HG03066 (cell line): ENCODE data around the gene DMD.

Experiments used
- ATAC-seq: cut with Tn5 transposase; IDR thresholded peaks from one replicate; pipeline ENCODE4 v1.9.1; 2021; ENCODE audit warnings: low read depth; ENCODE audit not compliant: unreplicated experiment

Gene DMD

DNA sequence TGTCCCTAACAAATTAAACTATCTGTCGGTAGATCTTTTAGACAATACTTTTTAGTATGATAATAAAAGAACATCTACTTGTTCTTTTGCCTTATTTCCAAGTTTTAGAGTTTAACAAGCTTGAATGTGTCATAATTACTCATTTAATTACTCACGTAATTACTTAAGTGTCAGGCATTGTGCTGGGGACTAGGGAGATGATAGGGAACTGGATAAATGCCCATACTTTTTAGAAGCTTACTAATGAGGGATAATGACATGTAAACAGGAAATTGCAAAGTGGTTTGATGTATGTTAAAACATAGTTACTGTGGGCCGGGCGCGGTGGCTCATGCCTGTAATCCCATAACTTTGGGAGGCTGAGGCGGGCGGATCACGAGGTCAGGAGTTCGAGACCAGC, 158.3 kb downstream of the DMD start:
- no peak for ATAC-seq

DNA sequence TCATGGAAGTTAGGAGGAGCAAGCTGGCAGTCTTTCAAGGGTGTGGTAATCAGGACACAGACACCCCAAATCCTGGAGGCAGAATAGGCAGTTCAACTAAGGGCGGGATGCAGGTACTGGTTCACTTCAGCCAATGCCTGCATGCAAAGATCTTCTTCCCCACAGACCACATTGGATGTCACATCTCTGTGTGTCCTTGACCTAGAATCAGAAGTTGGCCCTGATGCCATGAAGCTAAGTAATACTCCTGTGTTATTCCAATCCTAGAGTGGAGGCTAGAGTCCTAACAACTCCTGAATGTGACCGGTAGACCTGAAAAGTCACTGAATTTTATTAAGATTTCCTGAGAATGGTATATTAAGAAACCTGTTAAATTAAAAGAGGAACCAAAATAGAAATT, 165.5 kb downstream of the DMD start:
- no peak for ATAC-seq

DNA sequence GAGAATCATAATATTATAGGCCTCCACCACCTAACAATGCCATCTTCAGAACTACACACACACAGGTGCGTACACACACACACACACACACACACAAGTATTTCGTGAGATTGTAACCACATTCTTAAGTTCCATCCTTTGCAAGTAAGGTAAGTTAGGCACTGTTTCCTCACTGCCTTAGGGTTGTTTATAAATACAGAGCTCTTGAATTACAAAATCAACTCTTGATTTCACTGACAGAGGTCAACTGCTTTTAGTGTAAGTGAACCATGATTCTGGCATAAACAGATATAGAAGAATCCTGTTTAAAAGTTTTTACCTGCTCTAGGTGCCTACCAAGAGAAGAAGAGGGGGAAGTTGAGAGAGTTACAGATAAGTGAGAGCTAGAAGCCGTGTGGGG, 166.1 kb downstream of the DMD start:
- ATAC-seq: no peak

DNA sequence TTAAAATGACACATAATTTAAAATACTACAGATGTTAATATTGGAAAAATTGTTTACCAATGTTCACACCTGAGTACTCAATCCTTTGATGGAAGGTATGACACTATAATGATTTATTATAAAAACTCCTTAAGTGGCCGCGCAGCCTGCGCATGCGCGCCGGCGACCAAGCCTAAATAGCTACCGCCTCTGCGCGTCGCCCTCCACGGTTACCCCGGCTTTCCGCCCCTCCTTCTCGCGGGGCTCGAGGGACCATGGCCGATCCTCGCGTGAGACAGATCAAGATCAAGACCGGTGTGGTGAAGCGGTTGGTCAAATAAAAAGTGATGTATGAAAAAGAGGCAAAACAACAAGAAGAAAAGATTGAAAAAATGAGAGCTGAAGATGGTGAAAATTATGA, 170.2 kb downstream of the DMD start:
- ATAC-seq: no peak

DNA sequence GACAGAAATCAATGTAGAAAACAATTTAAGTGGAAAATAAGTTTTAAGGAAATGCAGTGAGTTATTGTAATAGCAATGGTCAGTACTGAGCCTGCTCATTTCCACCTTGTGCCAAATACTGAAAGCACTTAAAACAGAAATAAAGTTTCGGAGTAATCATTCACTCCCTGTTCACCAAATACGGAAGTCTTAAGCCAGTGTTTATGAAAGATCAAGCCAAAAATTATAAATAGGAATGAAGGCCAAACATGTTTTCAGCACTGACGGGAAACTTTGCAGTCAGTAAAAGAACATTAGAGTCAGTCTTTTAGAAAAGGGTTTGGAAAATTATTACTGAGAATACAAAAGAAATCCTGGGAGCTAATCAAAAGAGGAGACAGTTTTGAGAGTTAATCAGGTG, 178.6 kb downstream of the DMD start:
- ATAC-seq: no peak

DNA sequence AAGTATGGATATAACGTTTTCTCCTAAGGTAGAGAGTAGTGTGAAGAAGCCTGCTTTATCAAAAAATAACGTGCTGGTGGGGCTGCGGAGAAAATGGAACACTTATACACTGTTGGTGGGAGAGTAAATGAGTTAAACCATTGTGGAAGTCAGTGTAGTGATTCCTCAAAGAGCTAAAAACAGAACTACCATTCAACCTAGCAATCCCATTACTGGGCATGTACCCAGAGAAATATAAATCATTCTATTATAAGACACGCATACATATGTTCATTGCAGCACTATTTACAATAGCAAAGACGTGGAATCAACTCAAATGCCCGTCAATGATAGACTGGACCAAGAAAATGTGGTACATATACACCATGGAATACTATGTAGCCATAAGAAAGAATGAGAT, 196.4 kb downstream of the DMD start:
- ATAC-seq: no peak

DNA sequence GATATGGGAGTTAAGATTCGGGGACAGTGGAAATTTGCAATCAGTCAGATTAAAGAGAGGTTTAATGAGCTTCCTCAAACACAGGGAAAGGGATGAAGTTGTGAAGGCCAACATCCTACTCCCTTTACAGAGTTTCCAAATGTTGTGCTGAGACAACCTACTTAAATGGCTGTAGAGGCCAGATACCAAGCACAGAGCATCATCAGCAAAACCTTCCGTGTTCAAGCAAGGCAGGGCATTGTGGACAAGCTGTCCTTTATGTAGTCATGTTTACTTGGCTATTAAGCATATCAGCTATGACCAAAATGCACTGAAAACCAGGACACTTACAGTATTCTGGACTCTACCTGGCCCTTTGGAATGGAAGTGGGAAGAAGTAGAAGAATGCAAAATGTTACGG, 197.3 kb downstream of the DMD start:
- no peak for ATAC-seq

DNA sequence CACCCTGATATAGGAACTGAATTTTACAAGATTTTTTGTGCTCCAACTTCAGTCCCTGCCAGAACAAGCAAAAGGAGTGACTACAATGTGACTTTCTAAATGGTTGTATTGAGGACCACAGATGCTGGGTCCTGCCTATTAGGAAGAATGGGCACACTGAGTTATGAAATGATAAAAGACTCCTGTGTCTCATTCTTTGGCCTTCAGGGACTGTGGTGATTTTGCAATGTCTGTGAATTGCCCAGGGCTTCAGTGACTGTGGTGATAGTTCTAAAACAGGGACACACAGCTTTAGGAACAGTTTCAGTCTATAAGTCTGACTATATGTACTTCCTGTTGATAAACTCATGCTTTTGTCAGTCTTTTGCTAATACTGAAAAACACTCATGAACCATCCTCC, 210.2 kb downstream of the DMD start:
- no peak for ATAC-seq

DNA sequence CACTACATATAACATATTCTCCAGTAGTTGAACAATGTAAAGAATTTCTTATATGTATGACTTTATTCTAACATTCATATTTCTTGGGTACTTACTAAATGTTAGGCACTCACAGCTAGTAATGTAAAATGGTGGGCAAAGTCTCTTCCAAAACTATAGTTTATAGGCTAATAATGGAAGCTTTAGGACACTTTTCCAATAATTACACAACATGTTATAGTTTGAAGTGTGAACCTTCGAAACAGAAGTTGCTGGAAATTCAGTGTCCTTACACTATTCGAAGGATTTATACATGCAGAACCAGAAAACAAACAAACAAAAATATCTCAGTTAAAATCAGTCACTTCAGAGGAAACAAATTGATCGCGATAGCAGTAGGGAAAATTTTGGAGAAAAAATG, 212.6 kb downstream of the DMD start:
- ATAC-seq: no peak

DNA sequence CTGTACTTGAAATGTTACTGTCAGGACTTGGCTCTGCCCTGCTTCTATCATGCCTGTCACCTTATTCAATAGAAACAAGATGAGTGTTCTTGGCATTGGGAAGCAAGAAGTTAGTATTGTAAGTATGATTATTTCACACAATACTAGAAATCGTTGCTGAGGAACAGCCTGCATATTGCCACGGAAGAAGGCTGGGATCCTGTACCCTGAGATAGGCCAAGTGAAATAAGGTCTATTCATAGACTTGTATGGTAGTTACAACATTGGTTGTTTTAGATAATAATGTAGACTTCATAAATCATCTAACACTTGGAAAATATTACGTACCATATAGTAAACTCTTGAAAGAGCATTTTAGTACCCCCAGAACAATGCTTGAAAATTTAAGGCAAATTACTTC, 215.9 kb downstream of the DMD start:
- no peak for ATAC-seq

DNA sequence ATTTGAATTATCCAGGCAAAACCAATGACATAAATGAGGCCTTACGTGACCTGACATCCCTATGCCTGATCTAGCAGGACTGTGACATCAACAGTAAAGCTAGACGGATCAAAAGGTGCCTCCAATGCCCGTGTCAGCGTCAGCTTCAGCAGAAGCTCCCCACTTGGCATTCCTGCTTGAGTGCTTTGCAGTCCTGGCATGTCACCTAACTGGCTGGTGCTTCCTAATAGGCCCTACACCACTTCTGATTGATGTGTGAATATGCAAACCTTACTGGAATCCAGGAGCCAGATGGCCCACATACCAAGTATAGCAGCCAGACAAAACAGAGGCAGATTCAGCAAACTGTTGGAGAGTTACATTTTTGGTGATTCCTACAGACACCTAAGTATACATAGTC, 224.2 kb downstream of the DMD start:
- no peak for ATAC-seq

DNA sequence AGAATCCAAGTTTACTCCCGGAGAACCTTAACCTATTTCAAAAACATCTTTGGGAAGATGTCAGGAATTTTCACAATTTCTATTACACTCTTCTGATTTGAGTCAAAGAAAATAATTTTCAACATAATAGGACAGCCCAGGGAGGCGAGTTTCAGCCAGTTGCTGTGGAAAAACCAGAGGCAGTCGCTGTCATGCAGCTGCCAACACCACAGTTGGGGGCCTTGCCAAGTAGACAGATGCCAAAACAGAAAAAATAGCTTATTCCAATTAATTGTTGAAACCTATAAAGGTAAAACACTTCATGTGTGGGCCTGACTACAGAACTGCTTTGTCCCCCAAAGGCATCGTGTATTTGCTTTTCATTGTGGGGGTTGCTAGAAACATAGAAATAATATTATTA, 225.8 kb downstream of the DMD start:
- ATAC-seq: no peak

DNA sequence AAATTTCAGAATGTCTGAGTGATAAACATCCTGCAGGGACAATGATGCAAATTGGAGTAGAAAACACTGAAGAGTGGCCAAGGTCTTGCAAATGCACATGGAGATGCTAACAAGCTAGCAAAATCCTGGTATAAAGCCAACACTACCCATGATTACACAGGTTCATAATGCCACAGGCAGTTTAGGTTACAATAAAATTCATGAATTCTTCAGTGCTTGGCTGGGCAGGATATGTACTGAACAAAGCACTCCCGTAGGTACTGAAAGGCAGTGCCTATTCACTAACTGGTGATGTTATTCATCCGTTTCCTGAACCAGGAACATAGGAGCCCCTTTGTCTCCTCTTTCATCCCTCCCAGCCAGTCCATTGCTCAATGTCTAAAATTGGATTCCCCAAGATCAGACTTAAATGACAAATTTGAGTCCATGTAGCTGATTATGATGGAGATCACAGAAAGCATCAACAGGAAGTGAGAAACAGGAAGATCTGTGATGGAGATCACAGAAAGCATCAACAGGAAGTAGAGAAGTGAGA, 244.5 kb downstream of the DMD start:
- no peak for ATAC-seq

DNA sequence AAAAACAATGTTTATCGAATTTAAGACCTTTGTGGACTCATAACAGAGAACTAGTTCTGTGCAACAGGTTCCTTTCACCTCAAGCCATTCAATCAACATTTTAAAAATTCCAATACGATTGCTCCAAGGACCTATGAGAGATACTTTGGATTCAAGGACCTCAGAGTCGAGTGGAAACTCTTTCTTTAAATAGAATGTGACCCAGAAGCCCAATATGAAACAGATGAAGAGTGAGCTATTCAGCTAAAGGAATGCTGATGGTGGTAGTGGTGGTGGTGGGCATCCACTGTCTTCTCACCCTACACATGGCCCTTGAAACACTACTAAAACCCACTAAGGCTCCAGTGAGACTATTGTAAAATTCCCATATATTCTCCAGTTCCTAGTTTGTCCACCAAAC, 257.2 kb downstream of the DMD start:
- ATAC-seq: no peak

DNA sequence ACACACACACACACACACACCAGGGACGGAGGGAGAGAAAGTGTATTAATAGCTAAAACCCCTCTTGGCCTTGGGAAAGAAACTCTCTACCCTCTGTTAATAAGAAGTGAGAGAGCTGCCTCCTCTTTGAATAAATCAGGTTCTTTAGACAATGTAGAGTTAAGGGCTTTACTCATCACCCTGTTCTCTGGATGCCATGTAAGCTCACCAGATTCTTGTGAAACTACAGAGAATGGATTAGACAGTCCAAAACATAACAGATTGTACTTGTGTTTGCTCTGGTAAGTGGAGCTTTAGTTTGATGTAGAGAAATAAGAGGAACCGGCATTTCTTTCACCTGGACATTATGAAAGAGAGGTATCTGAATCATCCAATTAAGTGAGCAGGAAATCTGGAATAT, 263.2 kb downstream of the DMD start:
- ATAC-seq: no peak

DNA sequence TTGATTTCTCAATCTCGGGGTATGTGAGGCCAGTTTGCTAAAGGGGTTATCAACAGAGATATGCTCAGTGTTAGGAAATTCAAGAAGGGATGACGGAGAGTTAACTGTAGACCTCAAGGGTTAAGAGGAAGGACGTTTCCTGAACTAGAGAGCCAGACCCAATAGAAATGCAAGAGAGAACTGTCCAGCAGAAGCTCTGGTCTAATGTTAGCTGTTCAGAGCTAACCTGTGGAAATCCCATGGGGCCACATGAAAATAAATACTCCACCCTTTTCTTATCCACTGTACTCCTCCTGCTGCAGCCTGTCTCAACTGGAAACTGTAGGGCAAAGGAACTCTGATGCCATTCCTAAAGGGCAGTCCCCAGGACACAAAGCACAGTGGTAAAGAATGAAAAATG, 274.3 kb downstream of the DMD start:
- ATAC-seq: no peak

DNA sequence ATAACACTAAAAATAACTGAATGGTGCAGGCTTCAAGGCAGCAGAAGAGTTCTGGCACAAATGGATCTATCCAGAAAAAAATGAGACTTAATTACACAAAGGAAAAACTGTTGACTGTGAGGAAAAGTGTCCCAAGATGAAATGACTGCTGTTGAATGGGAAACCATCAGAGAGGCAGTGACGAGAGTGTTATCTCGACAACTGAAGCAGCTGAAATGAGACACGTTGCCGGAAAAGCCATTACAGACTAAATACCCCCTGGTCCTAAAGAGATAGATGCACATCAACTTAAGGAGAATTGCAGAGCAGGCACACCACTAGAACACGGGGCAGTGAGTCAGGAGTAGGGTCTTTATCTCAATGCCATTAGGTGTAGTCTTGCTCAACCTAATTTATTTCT, 277.8 kb downstream of the DMD start:
- ATAC-seq: no peak

DNA sequence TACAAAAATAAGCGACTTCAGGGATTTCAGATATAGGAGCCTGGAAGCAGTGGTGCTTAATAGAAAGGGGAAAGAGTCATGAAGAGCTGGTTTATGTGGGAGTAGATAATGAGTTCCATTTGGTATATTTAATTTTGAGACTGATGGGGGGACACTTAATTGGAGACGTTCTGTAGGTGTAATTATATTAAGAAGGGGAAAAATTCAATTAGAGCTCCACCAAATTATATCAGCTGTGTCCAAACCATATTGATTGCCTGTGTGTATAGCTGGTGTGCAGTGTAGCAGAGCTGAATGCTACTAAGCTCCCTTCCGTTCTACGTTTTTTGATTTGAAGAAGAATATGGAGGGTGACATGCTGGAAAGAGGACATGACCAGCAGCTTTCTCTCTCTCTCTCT, 282.3 kb downstream of the DMD start:
- ATAC-seq: no peak

DNA sequence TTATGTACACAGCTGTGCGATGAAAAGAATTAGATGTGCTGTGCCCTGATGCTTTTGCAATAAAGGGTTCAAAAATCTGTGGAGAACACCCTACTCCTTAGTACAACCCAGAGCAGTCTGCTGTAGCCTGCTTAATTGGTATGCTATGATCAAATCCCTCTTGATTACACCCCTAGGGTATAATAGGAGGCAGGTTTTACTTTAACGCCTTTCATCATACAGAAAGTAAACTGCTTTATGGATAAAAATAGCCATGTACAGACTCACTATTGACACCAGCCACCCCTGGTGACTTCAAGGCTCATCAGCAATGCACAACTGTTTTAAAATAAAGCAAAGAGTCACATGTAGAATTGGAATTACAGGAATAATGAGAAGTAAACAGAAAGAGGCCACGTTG, 315.3 kb downstream of the DMD start:
- ATAC-seq: no peak

DNA sequence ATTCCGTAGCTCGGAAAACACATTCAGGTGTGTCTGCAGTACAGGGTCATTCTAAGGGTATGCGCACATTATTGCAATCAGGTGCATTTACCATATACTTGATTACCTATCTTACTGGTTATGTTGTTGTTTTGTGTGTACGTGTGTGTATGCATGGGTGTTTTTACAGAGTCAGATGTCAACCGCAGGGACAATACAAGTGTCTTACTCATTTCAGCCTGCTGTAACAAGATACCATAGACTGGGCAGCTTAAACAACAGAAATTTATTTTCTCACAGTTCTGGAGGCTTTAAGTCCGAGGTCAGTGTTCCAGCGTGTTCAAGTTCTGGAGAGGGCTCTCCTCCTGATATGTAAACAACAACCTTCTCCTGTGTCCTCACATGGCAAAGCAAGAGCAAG, 316.7 kb downstream of the DMD start:
- ATAC-seq: no peak

DNA sequence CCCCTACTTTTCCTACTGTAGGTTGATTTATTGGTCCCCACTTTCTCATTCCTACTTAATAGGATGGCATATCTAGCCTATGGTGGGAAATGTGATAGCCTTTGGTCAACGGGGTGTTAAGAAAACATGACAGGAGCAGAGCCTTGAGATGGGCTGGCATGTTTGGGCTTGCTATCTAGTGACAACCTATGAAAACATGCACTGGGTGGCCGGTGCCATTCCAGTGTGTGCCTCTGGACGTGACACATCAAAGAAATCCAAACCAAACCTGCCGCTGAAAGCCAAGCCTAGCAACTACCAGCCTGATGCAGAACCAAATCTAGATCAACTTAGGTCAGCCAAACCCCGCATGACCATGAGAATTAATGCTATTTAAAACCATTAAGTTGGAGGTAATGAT, 317.6 kb downstream of the DMD start:
- no peak for ATAC-seq

DNA sequence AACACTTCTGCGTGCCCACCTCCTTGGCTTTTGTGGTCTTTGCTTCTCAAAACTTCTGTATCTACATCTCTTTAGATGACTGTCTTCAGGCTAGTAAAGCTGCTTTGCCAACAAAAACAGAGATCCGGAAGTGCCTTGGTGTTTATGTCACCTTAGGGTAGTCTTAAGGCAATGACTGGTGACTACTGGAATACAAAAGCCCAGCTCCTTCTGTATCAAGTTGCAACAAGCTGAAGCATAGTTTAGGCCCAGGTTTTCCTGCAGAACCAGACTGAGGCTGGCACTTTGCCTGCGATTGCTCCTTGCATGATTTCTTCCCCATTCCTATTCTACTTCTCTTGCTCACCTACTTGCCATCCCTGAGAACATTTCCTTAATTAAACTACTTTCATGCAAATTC, 333.8 kb downstream of the DMD start:
- no peak for ATAC-seq

DNA sequence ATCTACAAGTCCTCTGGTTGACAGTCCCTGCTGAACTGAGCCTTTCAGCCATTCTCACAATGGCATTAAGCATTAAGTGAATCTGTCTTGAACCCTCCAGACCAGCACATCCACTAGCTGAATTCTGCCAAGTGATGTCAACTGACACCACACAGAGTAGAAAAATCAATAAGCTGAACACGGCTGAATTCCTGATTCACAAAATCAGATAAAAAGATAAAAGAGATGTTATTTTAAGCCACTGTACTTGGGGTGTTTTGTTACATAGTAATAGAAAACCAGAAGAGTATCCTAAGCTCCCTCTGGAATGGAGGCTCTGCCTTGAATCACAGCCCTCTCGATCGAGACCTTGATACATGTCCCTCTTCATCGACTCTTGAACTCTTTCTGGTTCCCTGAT, 336.5 kb downstream of the DMD start:
- ATAC-seq: no peak

DNA sequence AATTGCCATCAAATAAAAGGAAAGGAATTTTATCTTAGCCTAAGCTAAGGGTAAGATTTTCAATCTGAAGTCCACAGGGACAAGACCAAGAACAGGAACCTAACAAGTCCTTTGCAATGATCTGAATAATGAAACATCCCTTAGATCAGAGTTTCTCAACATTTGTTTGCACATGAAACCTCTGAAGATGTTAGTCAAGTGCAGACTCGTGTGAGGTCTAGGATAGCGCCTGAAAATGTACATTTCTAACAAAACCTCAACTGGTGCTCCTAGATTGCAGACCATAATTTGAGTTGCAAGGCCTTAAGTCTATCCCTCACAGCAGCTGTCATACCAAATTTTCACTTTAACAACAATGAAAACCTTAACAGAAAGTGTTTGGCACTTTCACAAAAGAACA, 337.6 kb downstream of the DMD start:
- no peak for ATAC-seq
